ENCODE measurements around the gene BNIP5.
A peak's percentile ranks its signal among the peaks of the same experiment; 100 is the strongest.

BNIP5 gene, protein sequence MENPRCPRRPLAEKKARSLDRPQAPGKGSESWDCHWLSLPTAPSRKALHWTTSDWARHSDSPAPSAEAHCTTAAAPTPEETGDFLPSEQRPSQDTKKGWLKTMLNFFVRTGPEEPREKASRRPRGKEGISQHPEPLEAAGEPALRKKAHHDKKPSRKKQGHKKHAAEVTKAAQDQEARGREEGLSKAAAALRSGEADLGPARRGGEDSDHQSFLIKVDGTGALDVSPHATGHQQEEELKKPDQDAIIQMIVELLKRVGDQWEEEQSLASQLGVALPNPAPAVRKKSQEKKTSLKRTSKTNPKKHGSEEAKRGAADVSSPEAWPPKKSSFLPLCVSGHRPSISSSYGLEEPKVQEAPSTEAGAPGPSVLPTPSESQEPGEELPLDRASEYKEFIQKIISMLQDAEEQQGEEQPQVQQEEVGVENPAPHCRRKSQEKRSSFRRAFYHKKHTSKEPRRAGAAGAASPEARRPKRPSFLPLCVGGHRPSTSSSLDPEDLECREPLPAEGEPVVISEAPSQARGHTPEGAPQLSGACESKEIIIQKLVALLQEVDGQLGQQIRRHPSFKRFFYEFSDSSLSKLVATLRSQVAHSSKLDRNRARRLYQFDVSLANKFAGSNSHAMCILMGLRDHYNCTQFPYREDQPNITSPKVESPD

DNA sequence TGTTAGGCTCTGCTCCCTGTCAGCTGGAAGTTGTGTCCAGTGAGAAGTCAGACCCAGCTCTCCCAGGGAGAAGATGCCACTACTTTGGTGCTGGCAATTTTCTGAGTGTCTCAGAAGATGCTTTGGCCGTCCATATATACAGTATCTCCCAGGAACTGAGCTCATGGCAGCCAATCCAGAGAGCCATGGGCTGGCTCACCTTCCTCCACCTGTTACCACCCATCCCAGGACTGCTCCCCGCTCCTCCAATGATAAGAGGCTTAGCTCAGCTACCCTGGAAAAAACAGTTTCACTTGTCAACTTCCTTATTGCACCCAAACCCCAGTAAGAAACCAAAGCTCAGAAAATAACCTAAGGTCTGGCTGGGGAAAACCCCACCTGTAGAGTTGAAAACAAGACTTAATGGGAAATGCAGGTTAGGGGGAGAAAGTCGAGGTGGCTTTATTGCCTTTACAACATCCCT is at the start of gene BNIP5:
Gene BNIP5, minus strand, starts transcription at position 110 of the 463 bp plus-strand sequence. CDS start 6,198 bp downstream, outside the sequence.
- DNase-seq (ENCODE audit: low read depth in 2 of 2), result no peak

DNA sequence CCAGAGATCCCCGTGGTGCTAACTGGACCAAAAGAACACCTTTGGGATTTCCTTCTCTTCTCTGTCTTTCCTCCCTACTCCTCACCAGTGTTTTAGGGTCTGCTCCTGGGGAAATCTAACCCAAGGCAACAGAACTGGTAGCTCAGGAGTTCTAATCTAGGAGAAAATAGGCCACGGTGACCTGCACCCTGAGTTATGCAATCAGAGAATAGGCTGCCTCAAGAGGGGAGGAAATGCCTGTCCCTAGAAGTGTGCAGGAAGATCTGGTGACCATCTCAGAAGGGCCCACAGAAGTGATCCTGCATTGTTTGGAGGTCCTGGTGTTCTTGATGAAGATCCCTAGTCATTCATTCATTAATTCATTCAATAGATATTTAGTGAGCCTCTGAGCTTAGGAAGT is 47.4 kb upstream of the BNIP5 start:
- DNase-seq (ENCODE audit: low read depth in 2 of 2), result no peak

DNA sequence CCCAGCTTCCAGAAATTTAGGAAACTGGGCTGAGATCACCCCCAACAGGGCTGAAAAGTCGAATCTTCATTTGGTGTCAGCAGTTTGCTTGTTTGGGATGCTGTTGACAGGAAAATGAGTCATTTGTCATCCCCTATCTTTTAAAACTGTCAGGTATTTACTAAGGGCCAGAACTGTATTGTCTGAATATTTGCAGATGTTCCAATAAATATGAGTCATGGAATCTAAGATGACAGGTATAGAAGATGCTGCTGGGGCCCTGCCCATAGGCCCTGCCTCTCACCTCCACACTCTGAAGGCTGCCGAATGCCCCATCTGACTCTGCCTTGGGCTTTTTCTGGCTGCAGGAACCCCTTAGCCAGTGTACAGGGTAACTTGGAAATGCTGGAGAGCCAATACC is 46.9 kb upstream of the BNIP5 start:
- peak in 1 of 2 donors; percentile 8 for DNase-seq (ENCODE audit: low read depth in 2 of 2)

DNA sequence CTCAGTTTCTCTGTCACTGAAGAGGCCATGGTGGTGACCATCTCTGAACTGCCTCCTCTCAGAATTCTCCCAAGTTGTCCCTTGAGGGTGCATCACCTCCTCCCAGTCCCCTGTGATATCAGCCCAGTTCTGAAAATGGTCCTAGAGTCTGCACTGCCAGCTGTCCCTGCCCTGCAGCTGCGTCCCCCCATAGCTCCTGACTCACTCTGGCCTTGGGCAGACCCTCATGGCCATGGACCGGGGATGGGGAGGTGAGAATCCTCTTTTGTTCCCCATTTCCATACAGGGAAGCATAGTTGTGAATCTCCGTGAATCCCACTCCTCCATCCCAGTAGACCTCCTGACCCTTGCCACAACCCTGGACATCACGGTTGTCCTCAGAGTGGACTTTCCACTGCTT is 46.3 kb upstream of the BNIP5 start:
- DNase-seq (ENCODE audit: low read depth in 2 of 2), result no peak

DNA sequence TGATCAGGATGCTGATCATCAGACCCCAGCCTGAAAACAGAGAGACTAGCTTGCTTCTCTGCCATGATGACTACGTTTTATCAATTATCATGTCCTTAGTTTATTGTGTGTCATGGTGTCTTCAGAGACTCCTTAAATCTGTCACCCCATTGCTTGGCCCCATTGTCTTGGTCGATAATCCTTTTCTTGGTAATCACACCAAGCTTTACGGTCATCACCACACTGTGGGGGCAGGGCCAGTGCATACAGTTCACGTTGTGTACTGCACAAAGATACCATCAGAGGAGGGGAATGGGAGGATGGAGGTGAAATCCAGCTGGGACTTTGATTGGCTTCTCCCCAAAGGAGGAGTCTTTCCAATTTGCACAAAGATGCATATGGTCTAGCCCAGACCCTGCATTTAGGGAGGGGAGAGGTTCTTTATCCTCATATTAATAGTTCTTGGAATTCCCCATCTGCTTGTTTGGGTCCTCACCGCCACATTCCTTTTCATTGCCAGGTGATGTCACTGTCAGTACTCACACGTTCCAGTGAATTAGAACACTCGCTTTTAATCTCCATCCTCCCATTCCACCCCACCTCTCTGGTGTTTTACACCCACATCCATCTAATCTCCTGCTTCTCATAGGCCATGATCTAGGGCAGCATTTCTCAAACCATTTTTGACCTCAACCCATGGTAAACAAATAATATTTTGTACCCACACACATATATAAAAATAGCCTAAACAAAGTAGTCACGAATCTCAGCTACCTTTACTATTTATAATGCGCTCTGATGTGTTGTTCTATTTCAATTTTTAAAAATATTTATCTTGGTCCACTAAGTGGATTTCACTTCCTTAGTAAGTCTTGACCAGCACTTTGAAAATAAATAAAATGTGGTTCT is 45.1 kb upstream of the BNIP5 start:
- no peak for DNase-seq (ENCODE audit: low read depth in 2 of 2)

DNA sequence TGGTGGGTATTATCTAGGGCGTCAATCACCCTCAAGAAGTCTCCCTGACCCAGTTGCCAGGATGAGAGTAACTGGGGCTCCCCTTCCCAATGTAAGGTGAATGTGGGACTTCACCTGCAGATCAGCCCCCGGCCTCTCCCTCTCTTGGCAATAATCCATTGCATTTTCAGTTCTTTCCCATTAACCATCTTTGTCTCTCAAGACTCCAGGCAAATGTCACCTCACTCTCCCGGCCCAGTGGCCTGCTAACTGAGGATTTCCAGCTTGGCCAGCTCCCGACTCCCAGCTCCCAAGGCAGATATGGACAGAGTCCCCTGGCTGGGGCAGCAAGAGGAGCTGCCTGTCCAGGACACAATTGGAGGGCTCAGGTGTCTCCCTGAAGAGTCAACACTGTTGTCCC is 43.5 kb upstream of the BNIP5 start:
- DNase-seq (ENCODE audit: low read depth in 2 of 2), result no peak

DNA sequence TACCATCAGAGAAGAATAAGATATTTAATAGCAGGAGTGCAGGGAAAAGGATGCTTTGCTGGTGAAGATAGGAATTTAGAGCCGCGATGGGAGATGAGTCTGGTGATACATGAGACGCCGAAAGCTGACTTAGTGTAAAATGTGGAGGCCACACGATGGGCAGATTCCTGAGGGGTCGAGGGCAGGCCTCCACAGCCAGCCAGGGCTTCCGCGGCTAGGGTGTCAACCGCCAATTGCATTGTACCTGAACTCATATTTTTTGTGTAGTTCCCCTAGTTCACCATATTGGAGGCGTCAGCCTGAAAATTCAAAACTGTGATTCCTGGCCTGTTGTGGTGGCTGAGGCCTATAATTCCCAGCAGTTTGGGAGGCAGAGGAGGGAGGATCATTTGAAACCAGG is 42.2 kb upstream of the BNIP5 start:
- DNase-seq (ENCODE audit: low read depth in 2 of 2), result no peak

DNA sequence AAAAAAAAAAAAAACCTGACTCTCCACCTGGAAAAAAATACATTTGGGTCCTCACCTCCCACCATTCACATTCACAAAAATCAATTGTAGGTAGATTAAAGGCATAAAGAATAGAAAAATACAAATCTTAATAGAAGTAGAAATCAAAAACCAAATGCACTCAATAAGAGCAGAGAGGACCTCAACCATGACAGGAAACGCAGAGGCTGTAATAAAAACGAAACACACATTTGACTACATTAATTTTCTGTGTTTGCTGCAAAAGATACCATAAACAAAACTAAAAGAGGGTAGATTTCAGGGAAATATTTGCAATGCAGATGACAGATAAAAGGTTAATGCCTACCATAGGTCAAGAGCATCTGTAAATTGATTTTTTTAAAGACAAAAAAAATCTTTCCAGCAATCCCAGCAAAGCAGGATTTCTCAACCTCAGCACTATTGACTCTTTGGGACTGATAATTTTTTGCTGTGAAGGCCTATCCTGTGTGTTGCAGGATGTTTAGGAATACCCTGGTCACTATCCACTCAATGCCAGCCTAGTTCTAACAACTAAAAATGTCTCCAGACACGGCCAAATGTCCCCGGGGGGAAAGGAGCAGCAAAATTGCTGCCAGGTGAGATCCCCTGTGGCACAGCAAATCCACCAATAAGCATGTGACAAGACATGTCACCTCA is 41.7 kb upstream of the BNIP5 start:
- no peak for DNase-seq (ENCODE audit: low read depth in 2 of 2)

DNA sequence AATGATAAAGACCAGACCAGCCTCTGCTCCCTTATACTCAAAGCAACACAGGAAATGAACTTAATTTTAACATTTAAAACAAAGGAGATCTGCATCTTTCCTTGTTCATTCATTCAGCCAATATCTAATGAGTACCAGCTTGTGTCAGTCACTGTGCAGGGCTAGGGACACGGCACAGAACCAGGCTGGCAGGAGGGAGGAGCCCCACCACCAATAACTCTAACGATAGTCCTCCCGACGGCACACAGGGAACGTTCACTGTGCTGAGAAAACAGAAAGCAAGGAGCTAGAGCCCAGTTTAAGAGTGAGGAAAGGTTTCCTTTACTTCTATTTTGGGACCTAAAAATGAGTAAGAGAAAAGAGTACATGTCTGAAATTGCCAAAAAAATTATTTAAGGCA is 40.9 kb upstream of the BNIP5 start:
- DNase-seq (ENCODE audit: low read depth in 2 of 2), result no peak

DNA sequence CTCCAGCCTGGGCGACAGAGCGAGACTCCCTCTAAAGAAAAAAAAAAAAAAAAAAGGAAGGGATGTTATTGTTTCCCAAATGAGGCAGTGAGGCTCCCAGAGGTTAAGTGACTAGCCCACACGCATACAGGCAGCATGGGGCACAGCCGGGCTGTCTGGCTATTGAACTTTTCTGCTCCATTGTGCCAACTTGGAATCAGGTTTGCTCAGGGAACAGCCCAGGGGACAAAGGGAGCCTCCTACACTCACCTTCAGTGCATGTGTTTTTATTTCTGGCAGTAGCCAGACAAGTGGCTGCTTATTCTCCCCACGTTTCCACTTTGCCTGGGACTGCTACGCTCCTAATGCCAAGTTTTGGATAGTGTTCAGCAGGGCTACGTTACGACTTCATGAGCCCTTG is 40.1 kb upstream of the BNIP5 start:
- no peak for DNase-seq (ENCODE audit: low read depth in 2 of 2)

DNA sequence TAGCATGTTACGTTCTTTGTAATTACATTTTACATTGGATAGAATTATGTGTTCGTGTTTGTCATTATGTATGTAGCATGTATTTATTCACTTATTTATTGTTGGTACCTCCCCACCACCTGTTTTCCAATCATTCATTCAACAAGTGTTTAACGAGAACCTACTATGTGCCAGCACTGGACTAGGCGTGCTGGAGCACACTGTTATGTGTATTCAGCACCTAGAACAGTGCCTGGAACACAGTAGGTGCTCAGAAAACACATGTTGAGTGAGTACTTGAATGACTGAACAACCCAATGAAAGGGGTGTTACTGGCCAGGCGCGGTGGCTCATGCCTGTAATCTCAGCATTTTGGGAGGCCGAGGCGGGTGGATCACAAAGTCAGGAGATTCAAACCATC is 39.5 kb upstream of the BNIP5 start:
- no peak for DNase-seq (ENCODE audit: low read depth in 2 of 2)

DNA sequence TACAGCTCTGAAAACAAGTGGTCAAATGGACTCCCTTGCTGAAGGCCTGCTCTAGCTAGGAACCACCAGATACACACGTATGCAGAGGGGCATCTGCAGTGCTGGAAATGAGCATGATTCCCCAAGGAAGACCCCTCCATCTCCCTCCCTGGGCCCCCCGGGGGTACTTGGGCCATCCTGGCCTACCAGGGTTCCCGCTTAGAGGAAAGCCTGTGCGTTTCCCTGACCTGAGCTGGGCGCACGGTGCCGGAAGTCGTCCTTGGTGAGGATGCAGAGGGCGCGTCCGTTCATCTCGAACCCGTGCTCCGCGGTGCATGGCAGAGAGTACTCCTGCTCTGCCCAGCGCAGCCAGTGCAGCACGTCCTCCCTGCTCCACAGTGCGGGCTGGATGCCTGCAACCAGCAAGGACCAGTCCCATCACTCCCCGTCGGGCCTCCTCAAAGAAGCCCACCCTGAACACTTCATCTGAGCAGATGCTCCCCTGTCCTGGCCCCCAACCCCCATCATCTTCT is 39.0 kb upstream of the BNIP5 start:
- no peak for DNase-seq (ENCODE audit: low read depth in 2 of 2)

DNA sequence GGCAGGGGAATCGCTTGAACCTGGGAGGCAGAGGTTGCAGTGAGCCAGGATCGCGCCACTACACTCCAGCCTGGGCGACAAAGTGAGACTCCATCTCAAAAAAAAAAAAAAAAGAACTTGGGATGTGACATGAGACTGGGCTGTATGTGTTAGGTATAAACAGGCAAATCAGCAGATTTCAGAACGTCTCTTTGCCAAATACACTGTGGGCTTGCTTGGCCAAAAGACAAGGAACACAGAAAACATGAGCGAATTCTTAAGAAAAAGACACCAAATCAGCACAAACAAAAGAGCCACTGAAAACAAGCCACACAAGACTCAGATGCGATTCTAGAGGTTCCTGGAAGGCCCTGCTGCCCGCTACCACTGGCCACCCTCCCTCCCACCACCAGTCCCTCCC is 38.3 kb upstream of the BNIP5 start:
- DNase-seq (ENCODE audit: low read depth in 2 of 2), result no peak

DNA sequence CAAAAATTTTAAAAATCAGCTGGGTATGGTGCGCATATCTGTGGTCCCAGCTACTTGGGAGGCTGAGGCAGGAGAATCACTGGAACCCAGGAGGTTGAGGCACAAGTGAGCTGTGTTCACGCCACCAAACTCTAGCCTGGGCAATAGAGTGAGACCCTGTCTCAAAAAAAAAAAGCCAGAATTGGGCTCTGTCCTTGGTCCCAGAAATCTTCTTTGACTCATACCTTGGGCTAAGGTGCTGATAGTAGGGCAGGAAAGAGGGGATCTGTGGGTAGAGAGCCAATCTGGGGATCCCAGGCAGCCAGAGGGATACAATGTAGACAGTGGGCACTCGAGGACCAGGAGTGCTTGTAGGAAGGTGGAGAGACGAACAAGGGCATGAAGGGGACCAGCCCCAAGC is 37.5 kb upstream of the BNIP5 start:
- no peak for DNase-seq (ENCODE audit: low read depth in 2 of 2)

DNA sequence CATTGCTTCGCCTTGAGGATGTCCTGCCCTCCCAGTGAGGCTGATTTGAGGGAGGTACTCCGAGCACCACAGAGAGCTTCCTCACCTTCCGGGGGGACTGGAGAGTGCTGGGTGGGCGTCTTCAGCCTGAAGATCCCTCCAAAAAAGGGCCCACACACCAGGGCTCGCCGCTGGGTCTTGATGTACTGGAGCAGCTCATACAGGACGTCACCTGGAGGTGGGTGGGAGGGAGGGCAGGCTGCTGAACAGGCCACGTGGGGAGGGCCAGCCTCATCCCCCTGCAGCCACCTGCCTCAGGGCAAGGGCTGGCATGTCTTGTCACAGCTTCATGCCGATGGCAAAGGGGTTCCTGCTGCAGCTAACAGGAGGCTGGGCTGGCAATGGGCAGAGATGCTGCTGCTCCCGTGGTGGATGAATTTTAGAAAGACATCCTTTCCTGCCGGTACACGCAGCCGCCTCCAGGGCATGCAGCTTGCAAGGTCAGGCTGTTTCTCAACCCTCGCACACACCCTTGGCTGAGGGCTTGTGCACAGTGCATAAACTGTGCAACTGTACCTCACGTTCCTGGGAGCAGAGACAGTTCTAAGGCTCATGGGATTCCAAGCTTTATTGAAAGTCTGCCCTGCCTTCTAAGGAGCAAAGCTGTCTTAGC is 36.8 kb upstream of the BNIP5 start:
- no peak for DNase-seq (ENCODE audit: low read depth in 2 of 2)

DNA sequence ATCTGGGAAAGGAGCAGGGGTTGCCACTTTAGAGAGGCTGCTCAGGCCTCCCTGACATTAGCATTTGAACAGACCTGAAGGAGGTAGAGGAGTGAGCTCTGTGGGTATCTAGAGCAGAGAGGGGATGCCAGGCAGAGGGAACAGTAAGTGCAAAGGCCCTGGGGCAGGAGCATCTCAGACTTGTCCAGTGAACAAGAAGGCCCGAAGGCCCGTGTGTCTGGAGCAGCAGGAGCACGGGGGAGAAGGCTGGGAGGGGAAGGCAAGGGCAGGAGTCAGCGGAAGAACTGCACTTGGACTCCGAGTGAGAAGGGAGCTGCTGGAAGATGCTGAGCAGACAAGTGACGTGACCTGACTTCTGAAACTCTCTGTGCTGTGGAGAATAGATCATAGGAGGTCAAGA is 35.4 kb upstream of the BNIP5 start:
- DNase-seq (ENCODE audit: low read depth in 2 of 2), result no peak

DNA sequence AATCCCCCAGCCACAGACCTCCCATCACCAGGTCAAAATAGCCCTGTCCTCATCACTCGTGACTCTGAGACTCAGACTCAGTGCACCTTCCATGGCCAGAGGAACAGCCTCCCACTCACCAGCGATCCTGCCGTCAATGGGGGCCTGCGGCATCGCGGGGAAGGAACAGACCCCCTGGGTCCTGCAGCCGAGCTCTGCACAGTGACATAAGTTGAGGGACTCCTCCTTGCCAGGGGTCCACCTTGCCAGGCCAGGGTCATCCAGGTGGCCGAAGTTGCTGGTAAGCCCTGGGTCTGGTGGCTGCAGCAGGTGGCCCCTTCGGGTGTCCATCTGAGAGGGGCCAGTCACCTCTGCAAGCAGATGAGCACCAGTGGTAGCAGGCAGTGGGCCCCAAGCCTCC is 34.5 kb upstream of the BNIP5 start:
- no peak for DNase-seq (ENCODE audit: low read depth in 2 of 2)

DNA sequence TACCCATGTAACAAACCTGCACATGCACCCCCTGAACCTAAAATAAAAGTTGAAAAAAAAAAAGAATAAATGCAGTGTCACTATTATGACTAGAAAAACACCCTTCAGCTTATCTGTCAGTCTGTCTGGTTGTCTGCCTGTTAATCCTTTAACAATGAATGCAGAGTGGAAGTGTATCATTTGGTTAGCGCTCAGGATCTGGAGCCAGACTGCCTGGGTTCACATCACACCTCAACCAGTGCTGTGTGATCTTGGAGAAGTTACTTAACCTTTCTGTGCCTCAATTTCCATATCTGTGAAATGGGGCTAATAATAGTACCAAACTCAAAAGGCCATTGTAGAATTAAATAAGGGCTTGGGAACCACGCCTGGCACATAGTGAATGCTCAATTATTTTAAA is 34.0 kb upstream of the BNIP5 start:
- no peak for DNase-seq (ENCODE audit: low read depth in 2 of 2)

DNA sequence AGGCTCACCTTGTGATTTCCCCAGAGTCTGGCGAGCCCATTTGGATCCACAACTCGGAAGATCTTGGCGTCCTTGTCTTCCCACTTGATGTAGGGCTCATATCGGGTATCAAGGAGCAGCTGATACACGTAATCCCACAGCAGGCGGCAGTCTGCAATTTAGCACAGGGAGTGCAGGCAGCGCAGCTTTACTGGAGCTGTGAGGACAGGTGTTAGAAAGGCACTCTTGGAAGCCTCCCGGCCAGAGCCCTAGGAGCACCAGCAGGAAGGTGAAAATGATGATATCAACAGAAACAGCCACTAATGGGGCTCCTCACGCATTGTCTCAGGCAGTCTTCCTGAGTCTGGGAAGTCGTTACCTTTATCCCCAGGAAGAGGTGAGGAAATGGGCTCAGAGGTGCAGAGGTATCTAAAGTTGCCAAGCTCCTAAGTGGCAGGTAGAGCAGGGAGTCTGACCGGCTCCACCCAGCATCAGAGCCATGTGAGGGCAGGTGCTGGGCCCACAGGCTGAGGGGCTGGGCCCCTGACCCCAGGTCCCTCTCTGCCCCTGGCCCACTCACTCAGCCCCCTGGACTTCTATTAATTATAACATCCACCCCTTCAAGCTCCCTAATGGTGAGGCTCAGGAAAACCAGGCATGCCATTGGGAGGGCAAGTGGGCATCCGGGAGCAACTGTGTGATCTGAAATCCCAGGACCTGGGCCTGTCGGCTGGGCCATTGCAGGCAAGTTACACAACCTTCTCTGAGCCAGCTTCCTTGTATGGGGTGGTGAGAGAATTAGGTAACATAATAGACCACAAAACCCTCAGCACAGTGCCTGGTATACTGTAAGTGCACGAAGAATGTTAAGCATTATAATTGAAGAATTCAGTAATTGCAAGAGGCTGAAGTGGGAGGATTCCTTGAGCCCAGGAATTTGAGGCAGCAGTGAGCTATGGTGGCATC is 32.5 kb upstream of the BNIP5 start:
- DNase-seq (ENCODE audit: low read depth in 2 of 2), result no peak

DNA sequence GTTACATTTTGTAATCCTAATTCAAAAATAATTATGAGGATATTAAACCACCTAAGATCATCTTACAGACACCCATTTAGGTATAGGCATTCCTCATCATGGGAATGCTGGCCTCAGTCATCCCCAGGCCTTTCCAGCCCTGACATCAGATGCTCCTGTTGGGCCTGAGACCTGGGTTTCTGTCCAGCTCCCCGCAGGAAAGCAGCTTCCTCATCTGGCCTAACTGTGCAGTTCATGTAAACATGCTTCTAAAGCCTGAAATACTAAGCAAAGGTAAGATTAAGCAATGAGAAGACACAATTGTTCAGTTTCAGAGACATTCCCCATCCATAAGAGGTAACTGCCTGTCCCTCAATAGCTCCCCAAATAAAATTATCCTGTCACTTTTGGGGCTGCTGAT is 31.7 kb upstream of the BNIP5 start:
- DNase-seq (ENCODE audit: low read depth in 2 of 2), result no peak
